Gastrocnemius medialis (tissue), 4 donors: Measurements from ENCODE around the gene OR10A5. TPM values are rescaled to one million over a fixed set of nuclear protein-coding genes. Genes with fewer than 3 reads are reported as not detected.
"Not testable (repeated sequence)": the region's sequence is repeated elsewhere in the genome, so short reads cannot be mapped to it uniquely, and the experiment has no call there.

Source experiments
- ATAC-seq, 2 donors: fragments of 150-250 bp; one replicate each; pipeline ENCODE4 v1.9.1; 2016
- DNase-seq, 2 donors: peaks; one replicate each; pipeline ENCODE4 v3.0.0-alpha.2; 2019
- H3K27ac ChIP-seq, 4 donors: fragments of 200-600 bp; sonication (generic); 1 replicate in 1 of 4; 2 replicates in 3 of 4; pipeline ENCODE4 v1.5.1; 2016 to 2018; ENCODE audit warnings: mild to moderate bottlenecking in 2 of 4, moderate library complexity in 1 of 4
- H3K27me3 ChIP-seq, 3 donors: fragments of 200-600 bp; sonication (generic) in 2 of 3; 1 replicate in 1 of 3; 2 replicates in 2 of 3; pipeline versions ENCODE4 v1.5.1 to v1.6.0; 2016 to 2019; ENCODE audit warnings: mild to moderate bottlenecking in 1 of 3, moderate library complexity in 1 of 3
- H3K36me3 ChIP-seq, 2 donors: fragments of 200-600 bp; sonication (generic) in 1 of 2; one replicate each; pipeline ENCODE4 v1.5.1; 2017 to 2018
- H3K4me1 ChIP-seq, 2 donors: fragments of 200-600 bp; sonication (generic) in 1 of 2; one replicate each; pipeline ENCODE4 v1.5.1; 2016 to 2017; ENCODE audit warnings: mild to moderate bottlenecking in 2 of 2
- H3K4me3 ChIP-seq, 4 donors: fragments of 200-600 bp; sonication (generic) in 3 of 4; 1 replicate in 1 of 4; 2 replicates in 3 of 4; pipeline ENCODE4 v1.5.1; 2016 to 2019; ENCODE audit warnings: mild to moderate bottlenecking in 2 of 4
- H3K9me3 ChIP-seq, 3 donors: fragments of 200-600 bp; sonication (generic) in 2 of 3; 1 replicate in 1 of 3; 2 replicates in 2 of 3; pipeline ENCODE4 v1.5.1; 2016 to 2019
- POLR2A ChIP-seq, 2 donors: fragments of 450-650 bp; IDR thresholded peaks; one replicate each; pipeline ENCODE4 v1.6.1; 2017; ENCODE audit warnings: antibody characterized with exemption in 2 of 2, mild to moderate bottlenecking in 2 of 2, moderate library complexity in 2 of 2
- in situ Hi-C, 4 donors: fragments of 200-750 bp; cut with MboI; loops; one replicate each; pipeline versions ENCODE4 v1.15.0 to v1.8.0; 2017; ENCODE audit warnings: low sequenced_read_pairs in 4 of 4
- intact Hi-C: fragments of 100-400 bp; cut with DNase I; formaldehyde crosslinking; loops from one replicate; pipeline ENCODE4 v1.15.1; 2023; ENCODE audit warnings: low total_unique reads
- total RNA-seq, 4 donors: library from RNA; depleted of rRNA; stranded (reverse); fragments of >200 nt; gene quantifications; one replicate each; pipeline versions ENCODE4 v1.1.0 to v1.2.3, GENCODE V29; 2016
- TF ChIP-seq, protein P1 (sequence below), 5 experiments: fragments of 450-650 bp in 3 of 5; fragments of 200-600 bp in 2 of 5; sonication (generic) in 2 of 5; IDR thresholded peaks in 4 of 5; conservative IDR thresholded peaks in 1 of 5; 1 replicate in 4 of 5; 2 replicates in 1 of 5; pipeline ENCODE4 v1.5.1; 2016 to 2019; ENCODE audit warnings: antibody characterized with exemption in 5 of 5, mild to moderate bottlenecking in 3 of 5, moderate library complexity in 3 of 5

Gene OR10A5
- total RNA-seq, 4 donors from 2014 or later, result not detected

- DNase-seq (no peak), ATAC-seq (no peak)
- H3K4me3 ChIP-seq, result no peak within 1 kb of the TSS
- H3K4me1 ChIP-seq, result no peaks in the 10 kb centered on the region
- no peaks in the 10 kb centered on the region for H3K9me3 ChIP-seq
- in situ Hi-C loops, result no loop called here
- H3K36me3 ChIP-seq, result no peaks in the 10 kb centered on the region
- no peaks in the 10 kb centered on the region for H3K27me3 ChIP-seq
- intact Hi-C loops, result no loop called here
- TF ChIP-seq, protein P1, sequence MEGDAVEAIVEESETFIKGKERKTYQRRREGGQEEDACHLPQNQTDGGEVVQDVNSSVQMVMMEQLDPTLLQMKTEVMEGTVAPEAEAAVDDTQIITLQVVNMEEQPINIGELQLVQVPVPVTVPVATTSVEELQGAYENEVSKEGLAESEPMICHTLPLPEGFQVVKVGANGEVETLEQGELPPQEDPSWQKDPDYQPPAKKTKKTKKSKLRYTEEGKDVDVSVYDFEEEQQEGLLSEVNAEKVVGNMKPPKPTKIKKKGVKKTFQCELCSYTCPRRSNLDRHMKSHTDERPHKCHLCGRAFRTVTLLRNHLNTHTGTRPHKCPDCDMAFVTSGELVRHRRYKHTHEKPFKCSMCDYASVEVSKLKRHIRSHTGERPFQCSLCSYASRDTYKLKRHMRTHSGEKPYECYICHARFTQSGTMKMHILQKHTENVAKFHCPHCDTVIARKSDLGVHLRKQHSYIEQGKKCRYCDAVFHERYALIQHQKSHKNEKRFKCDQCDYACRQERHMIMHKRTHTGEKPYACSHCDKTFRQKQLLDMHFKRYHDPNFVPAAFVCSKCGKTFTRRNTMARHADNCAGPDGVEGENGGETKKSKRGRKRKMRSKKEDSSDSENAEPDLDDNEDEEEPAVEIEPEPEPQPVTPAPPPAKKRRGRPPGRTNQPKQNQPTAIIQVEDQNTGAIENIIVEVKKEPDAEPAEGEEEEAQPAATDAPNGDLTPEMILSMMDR (IDR thresholded peaks at IDR 0.05 in 4 of 5, conservative IDR thresholded peaks at IDR 0.05 in 1 of 5), result no peak
- no peak for TF ChIP-seq POLR2A (IDR thresholded peaks at IDR 0.05)
- no peak within 1 kb of the TSS for H3K27ac ChIP-seq
These were observed 30.8 kb downstream of the OR10A5 start, which contains the start of gene OR10A4 for GRCh38 chr11:6876325-6876724. TSS of gene OR10A4 (plus strand) at chr11:6876625. CDS start at chr11:6876648, 23 bp downstream.

GRCh38 chr11:6876914-6877313 lies 31.4 kb downstream of the OR10A5 start:
- Histone ChIP-seq H3K27ac (no peak overlapping the region), H3K9me3 (no peaks in the 10 kb centered on the region), H3K4me1 (no peaks in the 10 kb centered on the region), H3K4me3 (no peak overlapping the region), H3K27me3 (no peaks in the 10 kb centered on the region), H3K36me3 (no peaks in the 10 kb centered on the region)
- no peak for ATAC-seq
- TF ChIP-seq, protein P1 (IDR thresholded peaks at IDR 0.05 in 4 of 5, conservative IDR thresholded peaks at IDR 0.05 in 1 of 5), result no peak
- no peak for TF ChIP-seq POLR2A (IDR thresholded peaks at IDR 0.05)
- in situ Hi-C loops (no loop called here), intact Hi-C loops (no loop called here)
- DNase-seq, result no peak

DNA sequence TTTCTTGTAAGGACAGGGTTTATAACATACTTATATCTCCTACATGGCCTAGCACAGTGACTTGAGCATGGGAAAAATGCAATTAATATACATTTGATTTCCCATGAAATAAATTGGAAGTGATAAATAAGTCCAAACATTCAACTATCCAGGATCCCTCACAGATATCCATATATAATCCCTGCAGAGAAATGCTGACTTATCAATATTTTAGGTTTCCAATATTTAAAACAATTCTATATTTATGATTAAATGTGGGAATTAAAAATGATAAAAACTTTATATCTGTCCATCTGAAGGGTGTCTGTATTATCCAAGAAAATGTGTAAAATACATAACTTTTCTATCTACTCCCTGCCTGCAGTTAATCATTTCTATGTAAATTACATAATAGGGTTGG lies 37.3 kb downstream of the OR10A5 start:
- H3K36me3 ChIP-seq, result no peaks in the 10 kb centered on the region
- ATAC-seq (no peak), DNase-seq (no peak)
- no peaks in the 10 kb centered on the region for H3K4me1 ChIP-seq
- in situ Hi-C loops (no loop called here), intact Hi-C loops (no loop called here)
- TF ChIP-seq, protein P1 (IDR thresholded peaks at IDR 0.05 in 4 of 5, conservative IDR thresholded peaks at IDR 0.05 in 1 of 5), result no peak
- TF ChIP-seq POLR2A (IDR thresholded peaks at IDR 0.05), result no peak
- no peak overlapping the region for H3K27ac ChIP-seq
- H3K27me3 ChIP-seq, result no peaks in the 10 kb centered on the region
- H3K4me3 ChIP-seq, result no peak overlapping the region
- H3K9me3 ChIP-seq, result no peaks in the 10 kb centered on the region

GRCh38 chr11:6887711-6888110 lies 42.2 kb downstream of the OR10A5 start:
- DNase-seq, in situ Hi-C loops, ATAC-seq: not testable (repeated sequence)

DNA sequence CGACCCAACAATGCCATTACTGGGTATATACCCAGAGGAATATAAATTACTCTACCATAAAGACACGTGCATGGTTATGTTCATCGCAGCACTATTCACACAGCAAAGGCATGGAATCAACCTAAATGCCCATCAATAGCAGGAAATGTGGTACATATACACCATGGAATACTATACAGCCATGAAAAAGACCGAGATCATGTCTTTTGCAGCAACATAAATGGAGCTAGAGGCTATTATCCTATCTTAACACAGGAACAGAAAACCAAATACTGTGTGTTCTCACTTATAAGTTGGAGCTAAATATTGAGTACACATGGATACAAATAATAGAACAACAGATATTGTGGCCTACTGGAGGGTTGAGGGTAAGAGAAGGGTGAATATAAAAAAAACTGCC lies 43.3 kb downstream of the OR10A5 start:
- intact Hi-C loops, result no loop called here
- Histone ChIP-seq H3K27me3 (no peaks in the 10 kb centered on the region), H3K36me3 (no peaks in the 10 kb centered on the region), H3K4me3 (no peak overlapping the region), H3K9me3 (no peaks in the 10 kb centered on the region), H3K4me1 (no peaks in the 10 kb centered on the region), H3K27ac (no peak overlapping the region)
- no peak for DNase-seq
- in situ Hi-C loops, result no loop called here
- no peak for ATAC-seq
- TF ChIP-seq POLR2A (IDR thresholded peaks at IDR 0.05), result no peak
- TF ChIP-seq, protein P1 (IDR thresholded peaks at IDR 0.05 in 4 of 5, conservative IDR thresholded peaks at IDR 0.05 in 1 of 5), result no peak

More at GRCh38 chr11:6887711-6888110, 42.2 kb downstream of the OR10A5 start:
- H3K27me3 ChIP-seq, H3K4me1 ChIP-seq, H3K9me3 ChIP-seq, intact Hi-C loops, H3K4me3 ChIP-seq, H3K27ac ChIP-seq, H3K36me3 ChIP-seq: not testable (repeated sequence)
